NT2/D1 (cell line): ENCODE measurements around the gene LMO3.

ENCODE experiments used
- SUZ12 ChIP-seq: IDR thresholded peaks from 2 replicates; pipeline ENCODE4 v1.6.1; 2011; ENCODE audit not compliant: insufficient read length, insufficient read depth; ENCODE audit errors: extremely low read depth
- YY1 ChIP-seq: IDR thresholded peaks from 2 replicates; pipeline ENCODE4 v1.6.1; 2011; ENCODE audit not compliant: insufficient read length, insufficient read depth
- ZNF274 ChIP-seq: IDR thresholded peaks from 2 replicates; pipeline ENCODE4 v1.6.1; 2011; ENCODE audit warnings: mild to moderate bottlenecking, low read depth, low read length

GRCh38 chr12:16610001-16610585 is 4.1 kb upstream of the LMO3 start:
- TF ChIP-seq ZNF274 (no peak), YY1 (no peak), SUZ12 (no peak)
